C4-2B (cell line): ENCODE results near the gene CCDC57.

Source experiments
- ZFX ChIP-seq: fragments of 450-650 bp; IDR thresholded peaks from 2 replicates; pipeline ENCODE4 v1.6.1; 2017
- TF ChIP-seq, protein P1 (sequence below): fragments of 450-650 bp; conservative IDR thresholded peaks from 2 replicates; pipeline ENCODE4 v1.5.1; 2017; ENCODE audit warnings: mild to moderate bottlenecking

DNA sequence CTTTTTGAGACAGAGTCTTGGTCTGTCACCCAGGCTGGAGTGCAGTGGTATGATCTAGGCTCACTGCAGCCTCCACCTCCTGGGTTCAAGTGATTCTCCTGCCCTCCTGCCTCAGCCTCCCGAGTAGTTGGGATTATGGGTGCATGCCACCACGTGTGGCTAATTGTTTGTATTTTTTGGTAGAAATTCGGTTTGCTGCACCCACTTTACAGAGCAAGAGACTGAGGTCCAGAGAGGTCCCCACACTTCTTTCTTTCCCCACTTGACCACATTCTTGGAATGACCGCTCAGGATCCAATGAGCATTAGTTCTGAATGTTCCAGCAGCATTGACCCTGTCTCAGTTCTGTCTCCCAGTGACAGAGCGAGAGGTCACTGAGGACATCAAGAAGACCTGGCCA is 10.9 kb upstream of the CCDC57 start:
- TF ChIP-seq, protein P1, sequence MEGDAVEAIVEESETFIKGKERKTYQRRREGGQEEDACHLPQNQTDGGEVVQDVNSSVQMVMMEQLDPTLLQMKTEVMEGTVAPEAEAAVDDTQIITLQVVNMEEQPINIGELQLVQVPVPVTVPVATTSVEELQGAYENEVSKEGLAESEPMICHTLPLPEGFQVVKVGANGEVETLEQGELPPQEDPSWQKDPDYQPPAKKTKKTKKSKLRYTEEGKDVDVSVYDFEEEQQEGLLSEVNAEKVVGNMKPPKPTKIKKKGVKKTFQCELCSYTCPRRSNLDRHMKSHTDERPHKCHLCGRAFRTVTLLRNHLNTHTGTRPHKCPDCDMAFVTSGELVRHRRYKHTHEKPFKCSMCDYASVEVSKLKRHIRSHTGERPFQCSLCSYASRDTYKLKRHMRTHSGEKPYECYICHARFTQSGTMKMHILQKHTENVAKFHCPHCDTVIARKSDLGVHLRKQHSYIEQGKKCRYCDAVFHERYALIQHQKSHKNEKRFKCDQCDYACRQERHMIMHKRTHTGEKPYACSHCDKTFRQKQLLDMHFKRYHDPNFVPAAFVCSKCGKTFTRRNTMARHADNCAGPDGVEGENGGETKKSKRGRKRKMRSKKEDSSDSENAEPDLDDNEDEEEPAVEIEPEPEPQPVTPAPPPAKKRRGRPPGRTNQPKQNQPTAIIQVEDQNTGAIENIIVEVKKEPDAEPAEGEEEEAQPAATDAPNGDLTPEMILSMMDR = no peak
- TF ChIP-seq ZFX = no peak
